Thyroid gland (tissue), 4 donors: ENCODE results near the gene ADNP.

Source experiments
- CTCF ChIP-seq, 6 experiments: fragments of 200-600 bp in 3 of 6; fragments of 450-650 bp in 3 of 6; sonication (generic) in 3 of 6; IDR thresholded peaks; one replicate each; pipeline ENCODE4 v1.5.1; 2016 to 2019; ENCODE audit warnings: antibody characterized with exemption in 6 of 6, mild to moderate bottlenecking in 2 of 6, inconsistent platforms in 1 of 6, moderate library complexity in 1 of 6
- POLR2A ChIP-seq, 2 donors: fragments of 450-650 bp; IDR thresholded peaks; one replicate each; pipeline ENCODE4 v1.6.1; 2017; ENCODE audit warnings: antibody characterized with exemption in 2 of 2, mild to moderate bottlenecking in 2 of 2, moderate library complexity in 1 of 2

- no peak for TF ChIP-seq POLR2A (IDR thresholded peaks at IDR 0.05)
- no peak for TF ChIP-seq CTCF (IDR thresholded peaks at IDR 0.05)
Measured at GRCh38 chr20:50855498-50856474, 75.5 kb downstream of the ADNP start.
